ENCODE results near the gene DIAPH3. TPM values are rescaled to one million over a fixed set of nuclear protein-coding genes. Genes with fewer than 3 reads are reported as not detected.

Gene DIAPH3
- total RNA-seq, 3 donors from 2014 or later = 1.3 to 5.7 (median 3.1) TPM

DNA sequence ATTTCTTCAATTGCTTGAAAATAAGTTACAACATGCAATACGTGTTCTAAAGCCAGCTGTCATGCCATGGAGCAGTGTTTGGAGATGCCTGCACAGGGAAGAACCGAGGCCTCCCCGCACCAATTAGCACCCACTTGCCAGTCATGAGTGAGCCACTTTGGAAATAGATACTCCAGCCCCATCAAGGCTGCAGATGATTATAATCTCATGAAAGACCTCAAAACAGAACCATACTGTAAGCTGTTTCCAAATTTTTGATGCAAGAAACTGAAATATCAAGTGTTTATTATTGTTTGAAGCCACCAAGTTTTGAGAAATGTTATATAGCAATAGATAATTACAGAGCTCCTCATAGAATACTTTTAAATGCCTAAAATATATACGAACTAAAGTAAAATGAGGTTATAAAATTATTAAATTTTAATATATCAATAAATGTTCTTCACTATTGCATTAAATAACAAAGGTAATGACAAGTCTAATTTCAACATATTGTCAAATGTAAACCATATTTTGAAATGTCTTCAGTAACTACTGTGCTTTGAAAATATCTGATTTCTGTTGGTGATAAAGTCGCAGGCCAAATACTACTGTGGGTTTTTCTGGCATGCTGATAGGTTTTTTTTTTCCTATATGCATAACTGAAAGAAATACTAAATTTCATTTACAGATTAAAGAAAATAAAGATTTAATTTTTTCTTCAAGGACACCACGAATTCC is 43.0 kb downstream of the DIAPH3 start:
- ATAC-seq = no peak
- TF ChIP-seq, protein P1, sequence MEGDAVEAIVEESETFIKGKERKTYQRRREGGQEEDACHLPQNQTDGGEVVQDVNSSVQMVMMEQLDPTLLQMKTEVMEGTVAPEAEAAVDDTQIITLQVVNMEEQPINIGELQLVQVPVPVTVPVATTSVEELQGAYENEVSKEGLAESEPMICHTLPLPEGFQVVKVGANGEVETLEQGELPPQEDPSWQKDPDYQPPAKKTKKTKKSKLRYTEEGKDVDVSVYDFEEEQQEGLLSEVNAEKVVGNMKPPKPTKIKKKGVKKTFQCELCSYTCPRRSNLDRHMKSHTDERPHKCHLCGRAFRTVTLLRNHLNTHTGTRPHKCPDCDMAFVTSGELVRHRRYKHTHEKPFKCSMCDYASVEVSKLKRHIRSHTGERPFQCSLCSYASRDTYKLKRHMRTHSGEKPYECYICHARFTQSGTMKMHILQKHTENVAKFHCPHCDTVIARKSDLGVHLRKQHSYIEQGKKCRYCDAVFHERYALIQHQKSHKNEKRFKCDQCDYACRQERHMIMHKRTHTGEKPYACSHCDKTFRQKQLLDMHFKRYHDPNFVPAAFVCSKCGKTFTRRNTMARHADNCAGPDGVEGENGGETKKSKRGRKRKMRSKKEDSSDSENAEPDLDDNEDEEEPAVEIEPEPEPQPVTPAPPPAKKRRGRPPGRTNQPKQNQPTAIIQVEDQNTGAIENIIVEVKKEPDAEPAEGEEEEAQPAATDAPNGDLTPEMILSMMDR (IDR thresholded peaks at IDR 0.05) = no peak
- Histone ChIP-seq H3K9me3 (no peaks in the 10 kb centered on the region), H3K36me3 (ENCODE audit: low read depth) (no peaks in the 10 kb centered on the region), H3K4me3 (no peak overlapping the region), H3K4me1 (ENCODE audit: low read depth) (no peaks in the 10 kb centered on the region)
- DNase-seq = no peak
- intact Hi-C loops (cut with DNase I, micrococcal nuclease) = no loop called here

DNA sequence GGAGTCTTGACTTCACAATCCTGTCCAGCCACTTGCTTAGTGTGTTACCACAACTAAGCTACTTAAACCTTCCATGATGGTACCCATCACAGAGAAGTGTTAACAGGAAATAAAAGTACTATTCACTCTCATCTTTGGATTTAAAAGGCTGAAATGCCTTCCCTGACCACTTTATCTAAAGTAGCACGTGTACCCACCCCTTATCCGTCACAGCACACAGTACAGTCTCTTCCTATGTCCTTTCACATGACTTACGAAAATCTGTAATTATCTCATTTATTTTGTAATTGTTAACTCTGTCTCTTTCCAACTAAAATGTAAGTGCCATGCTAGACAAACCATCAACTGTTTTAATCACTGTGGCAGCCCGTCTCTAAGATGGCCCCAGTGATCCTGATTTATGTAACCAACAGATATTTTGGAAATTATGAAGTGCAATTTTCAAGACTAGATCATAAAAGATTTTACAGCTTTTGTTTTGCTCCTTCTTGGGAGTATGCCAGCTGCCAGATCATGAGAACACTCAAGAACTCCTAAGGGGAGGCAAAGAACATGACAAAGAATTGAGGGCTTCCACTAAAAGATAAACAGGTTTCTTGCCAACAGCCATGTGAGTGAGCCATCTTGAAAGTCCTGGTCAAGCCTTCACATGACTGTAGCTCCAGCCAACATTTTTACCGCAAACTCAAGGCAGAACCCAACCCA is 44.9 kb downstream of the DIAPH3 start:
- H3K4me3 ChIP-seq = no peak overlapping the region
- TF ChIP-seq, protein P1 (IDR thresholded peaks at IDR 0.05) = no peak
- intact Hi-C loops (cut with DNase I, micrococcal nuclease) = no loop called here
- DNase-seq = no peak
- H3K36me3 ChIP-seq (ENCODE audit: low read depth) = no peaks in the 10 kb centered on the region
- peaks cover 5% of the 10 kb centered on the region for H3K9me3 ChIP-seq
- ATAC-seq = no peak
- H3K4me1 ChIP-seq (ENCODE audit: low read depth) = no peaks in the 10 kb centered on the region

DNA sequence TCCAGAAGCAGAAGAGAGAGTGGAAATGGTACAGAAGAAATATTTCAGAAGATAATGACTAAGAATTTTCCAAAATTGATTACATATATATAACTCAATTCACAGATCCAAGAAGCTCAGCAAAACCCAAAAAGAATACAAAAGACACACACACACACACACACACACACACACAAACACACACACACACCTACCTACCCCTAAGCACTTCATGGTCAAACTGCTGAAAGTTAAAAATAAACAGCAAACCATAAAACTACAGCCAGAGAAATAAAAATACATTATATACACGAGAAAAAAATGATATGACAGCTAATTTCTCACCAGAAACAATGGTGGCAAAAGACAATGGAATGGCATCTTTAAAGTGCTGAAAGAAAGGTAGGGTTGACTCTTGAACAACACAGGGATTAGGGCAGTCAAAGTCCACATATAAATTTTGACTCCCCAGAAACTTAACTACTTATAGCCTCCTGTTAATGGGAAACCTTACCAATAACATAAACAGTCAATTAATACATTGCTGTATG is 49.2 kb downstream of the DIAPH3 start:
- peaks cover 5% of the 10 kb centered on the region for H3K9me3 ChIP-seq
- TF ChIP-seq, protein P1 (IDR thresholded peaks at IDR 0.05) = no peak
- ATAC-seq = no peak
- H3K36me3 ChIP-seq (ENCODE audit: low read depth) = no peaks in the 10 kb centered on the region
- H3K4me3 ChIP-seq = no peak overlapping the region
- no peak for DNase-seq
- intact Hi-C loops (cut with DNase I, micrococcal nuclease) = no loop called here
- no peaks in the 10 kb centered on the region for H3K4me1 ChIP-seq (ENCODE audit: low read depth)

DNA sequence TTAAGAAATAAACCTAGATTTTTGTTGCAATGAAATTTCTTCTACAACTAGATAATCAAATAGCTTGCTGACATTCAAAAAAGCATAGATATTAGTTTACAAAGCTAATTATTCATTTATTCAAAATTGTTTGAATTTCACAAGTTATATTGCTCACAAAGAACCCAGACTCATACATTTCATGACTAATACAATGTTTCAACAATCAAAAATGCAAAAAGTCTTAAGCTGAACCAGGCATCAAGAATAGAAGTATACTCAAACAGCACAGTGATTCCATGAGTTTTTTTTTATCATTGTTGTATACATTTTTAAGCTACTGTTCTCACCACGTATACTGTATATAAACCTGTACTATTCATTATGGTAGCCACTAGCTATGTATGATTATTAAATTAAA is 51.0 kb downstream of the DIAPH3 start:
- ATAC-seq = no peak
- no peak for DNase-seq
- intact Hi-C loops (cut with DNase I, micrococcal nuclease) = no loop called here
- H3K4me3 ChIP-seq = no peak overlapping the region
- TF ChIP-seq, protein P1 (IDR thresholded peaks at IDR 0.05) = no peak
- no peaks in the 10 kb centered on the region for H3K36me3 ChIP-seq (ENCODE audit: low read depth)
- peaks cover 5% of the 10 kb centered on the region for H3K9me3 ChIP-seq
- H3K4me1 ChIP-seq (ENCODE audit: low read depth) = no peaks in the 10 kb centered on the region

DNA sequence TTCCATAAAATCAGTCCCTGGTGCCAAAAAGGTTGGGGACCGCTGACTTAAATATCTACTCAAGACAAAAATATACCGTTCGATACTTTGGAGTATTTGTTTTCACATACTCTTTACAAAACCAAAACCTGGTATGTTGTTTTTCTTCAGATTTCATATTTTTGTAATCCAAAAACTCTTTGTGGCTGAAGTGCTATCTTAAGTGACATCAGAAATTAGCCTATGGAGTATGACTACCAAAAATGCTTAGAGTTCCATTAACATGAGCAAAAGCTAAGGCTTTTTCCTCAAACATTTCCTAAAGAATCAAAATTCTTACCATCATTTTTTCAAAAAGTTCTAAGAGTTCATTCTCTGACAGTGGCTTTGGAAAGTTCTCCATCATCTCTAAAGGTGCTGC is 52.0 kb downstream of the DIAPH3 start:
- peaks cover 5% of the 10 kb centered on the region for H3K9me3 ChIP-seq
- TF ChIP-seq, protein P1 (IDR thresholded peaks at IDR 0.05) = no peak
- H3K4me3 ChIP-seq = no peak overlapping the region
- ATAC-seq (no peak), DNase-seq (no peak)
- no peaks in the 10 kb centered on the region for H3K36me3 ChIP-seq (ENCODE audit: low read depth)
- H3K4me1 ChIP-seq (ENCODE audit: low read depth) = no peaks in the 10 kb centered on the region
- intact Hi-C loops (cut with DNase I, micrococcal nuclease) = no loop called here
